ENCODE data around the gene YEATS2. TPM values are rescaled to one million over a fixed set of nuclear protein-coding genes. Genes with fewer than 3 reads are reported as not detected.

Gene YEATS2
- total and polyA plus RNA-seq, 2 of the 4 experiments (the other 2 are of a cell fraction), result 30.1 to 43.0 TPM

DNA sequence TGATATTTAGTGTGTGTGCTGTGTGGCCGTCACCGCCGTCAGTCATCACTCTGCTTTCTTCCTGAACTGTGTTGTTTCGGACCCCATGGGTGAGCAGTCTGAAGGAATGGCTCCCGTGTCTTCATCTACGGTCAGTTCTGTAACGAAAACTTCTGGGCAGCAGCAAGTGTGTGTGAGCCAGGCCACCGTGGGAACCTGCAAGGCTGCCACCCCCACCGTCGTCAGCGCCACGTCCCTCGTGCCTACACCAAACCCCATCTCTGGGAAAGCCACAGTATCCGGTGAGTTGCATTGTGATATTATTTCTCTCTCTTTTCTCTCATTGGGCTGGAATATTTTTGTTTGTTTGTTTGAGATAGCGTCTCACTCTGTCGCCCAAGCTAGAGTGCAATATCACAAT, 93.1 kb downstream of the YEATS2 start:
- H3K14ac ChIP-seq (replicated peaks; ENCODE audit: low read depth, low read length), result no peak overlapping the region
- H4K20me1 ChIP-seq (ENCODE audit: insufficient read depth, low read length), result no peaks in the 10 kb centered on the region
- no peaks in the 10 kb centered on the region for H3K27me3 ChIP-seq (ENCODE audit: control insufficient read depth, insufficient read depth, low read length)
- peaks cover 21 to 23% of the 10 kb centered on the region in 2 experiments for H3K79me1 ChIP-seq (ENCODE audit: low read depth in 1 of 2, low read length in 2 of 2)
- H3K18ac ChIP-seq (ENCODE audit: low read depth, low read length), result no peak overlapping the region
- ATAC-seq (ENCODE audit: low read depth) (no peak), DNase-seq (no peak)
- no peak overlapping the region for H2BK120ac ChIP-seq (ENCODE audit: low read depth, low read length)
- no peak overlapping the region for H4K8ac ChIP-seq (ENCODE audit: low read depth in 2 of 2, low read length in 2 of 2)
- no peak overlapping the region for H2AK9ac ChIP-seq (replicated peaks; ENCODE audit: low read depth, low read length, poor library complexity)
- H4K91ac ChIP-seq (ENCODE audit: insufficient read depth, low read depth, low read length), result no peak overlapping the region
- BruUV-seq (replicated peaks), result no TSS peak
- ChIA-PET POLR2A (ENCODE audit: unreplicated experiment) (no interaction called here), CTCF (no interaction called here)
- no peaks in the 10 kb centered on the region for H3K9me3 ChIP-seq (ENCODE audit: control insufficient read depth, insufficient read depth, low read length)
- H3K4ac ChIP-seq (ENCODE audit: low read depth, low read length), result no peak overlapping the region
- H3K36me3 ChIP-seq (ENCODE audit: control insufficient read depth, insufficient read depth, low read length), result peaks cover 46% of the 10 kb centered on the region
- no peak overlapping the region for H2BK20ac ChIP-seq (ENCODE audit: low read depth, low read length)
- no peaks in the 10 kb centered on the region for H3K9me1 ChIP-seq (ENCODE audit: insufficient read depth, low read length)
- no peak overlapping the region for H3K9ac ChIP-seq (ENCODE audit: low read depth, low read length)
- TF ChIP-seq RFX5 (IDR thresholded peaks at IDR 0.05; ENCODE audit: low read depth, low read length), result no peak
- no peak for TF ChIP-seq BHLHE40 (IDR thresholded peaks at IDR 0.05; ENCODE audit: low read depth, low read length)
- no peak for TF ChIP-seq NFE2L2 (IDR thresholded peaks at IDR 0.05; ENCODE audit: low read depth, low read length)
- TF ChIP-seq MAZ (IDR thresholded peaks at IDR 0.05; ENCODE audit: borderline replicate concordance, low read depth, low read length), result no peak
- TF ChIP-seq, protein P1, sequence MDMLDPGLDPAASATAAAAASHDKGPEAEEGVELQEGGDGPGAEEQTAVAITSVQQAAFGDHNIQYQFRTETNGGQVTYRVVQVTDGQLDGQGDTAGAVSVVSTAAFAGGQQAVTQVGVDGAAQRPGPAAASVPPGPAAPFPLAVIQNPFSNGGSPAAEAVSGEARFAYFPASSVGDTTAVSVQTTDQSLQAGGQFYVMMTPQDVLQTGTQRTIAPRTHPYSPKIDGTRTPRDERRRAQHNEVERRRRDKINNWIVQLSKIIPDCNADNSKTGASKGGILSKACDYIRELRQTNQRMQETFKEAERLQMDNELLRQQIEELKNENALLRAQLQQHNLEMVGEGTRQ (IDR thresholded peaks at IDR 0.05; ENCODE audit: low read depth, low read length), result no peak
- no peak for TF ChIP-seq RCOR1 (IDR thresholded peaks at IDR 0.05; ENCODE audit: insufficient replicate concordance, low read length)
- no peak for TF ChIP-seq CHD1 (IDR thresholded peaks at IDR 0.05; ENCODE audit: low read depth, low read length)
- no peak for TF ChIP-seq MAFK (IDR thresholded peaks at IDR 0.05; ENCODE audit: low read depth, low read length)
- TF ChIP-seq, protein P2, sequence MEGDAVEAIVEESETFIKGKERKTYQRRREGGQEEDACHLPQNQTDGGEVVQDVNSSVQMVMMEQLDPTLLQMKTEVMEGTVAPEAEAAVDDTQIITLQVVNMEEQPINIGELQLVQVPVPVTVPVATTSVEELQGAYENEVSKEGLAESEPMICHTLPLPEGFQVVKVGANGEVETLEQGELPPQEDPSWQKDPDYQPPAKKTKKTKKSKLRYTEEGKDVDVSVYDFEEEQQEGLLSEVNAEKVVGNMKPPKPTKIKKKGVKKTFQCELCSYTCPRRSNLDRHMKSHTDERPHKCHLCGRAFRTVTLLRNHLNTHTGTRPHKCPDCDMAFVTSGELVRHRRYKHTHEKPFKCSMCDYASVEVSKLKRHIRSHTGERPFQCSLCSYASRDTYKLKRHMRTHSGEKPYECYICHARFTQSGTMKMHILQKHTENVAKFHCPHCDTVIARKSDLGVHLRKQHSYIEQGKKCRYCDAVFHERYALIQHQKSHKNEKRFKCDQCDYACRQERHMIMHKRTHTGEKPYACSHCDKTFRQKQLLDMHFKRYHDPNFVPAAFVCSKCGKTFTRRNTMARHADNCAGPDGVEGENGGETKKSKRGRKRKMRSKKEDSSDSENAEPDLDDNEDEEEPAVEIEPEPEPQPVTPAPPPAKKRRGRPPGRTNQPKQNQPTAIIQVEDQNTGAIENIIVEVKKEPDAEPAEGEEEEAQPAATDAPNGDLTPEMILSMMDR (conservative IDR thresholded peaks at IDR 0.05; ENCODE audit: low read depth, low read length), result no peak
- TF ChIP-seq FOS (IDR thresholded peaks at IDR 0.05; ENCODE audit: low read depth, low read length), result no peak
- TF ChIP-seq CEBPB (IDR thresholded peaks at IDR 0.05; ENCODE audit: low read depth, low read length), result no peak
- TF ChIP-seq RAD21 (IDR thresholded peaks at IDR 0.05; ENCODE audit: low read length), result no peak
- TF ChIP-seq, protein P3, sequence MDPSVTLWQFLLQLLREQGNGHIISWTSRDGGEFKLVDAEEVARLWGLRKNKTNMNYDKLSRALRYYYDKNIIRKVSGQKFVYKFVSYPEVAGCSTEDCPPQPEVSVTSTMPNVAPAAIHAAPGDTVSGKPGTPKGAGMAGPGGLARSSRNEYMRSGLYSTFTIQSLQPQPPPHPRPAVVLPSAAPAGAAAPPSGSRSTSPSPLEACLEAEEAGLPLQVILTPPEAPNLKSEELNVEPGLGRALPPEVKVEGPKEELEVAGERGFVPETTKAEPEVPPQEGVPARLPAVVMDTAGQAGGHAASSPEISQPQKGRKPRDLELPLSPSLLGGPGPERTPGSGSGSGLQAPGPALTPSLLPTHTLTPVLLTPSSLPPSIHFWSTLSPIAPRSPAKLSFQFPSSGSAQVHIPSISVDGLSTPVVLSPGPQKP (IDR thresholded peaks at IDR 0.05; ENCODE audit: borderline replicate concordance, low read depth, low read length), result no peak
- TF ChIP-seq POLR2A (IDR thresholded peaks at IDR 0.05; ENCODE audit: low read depth, low read length), result no peak
- TF ChIP-seq MXI1 (IDR thresholded peaks at IDR 0.05; ENCODE audit: borderline replicate concordance, low read depth, low read length), result no peak
- no peak overlapping the region for H3K4me3 ChIP-seq (ENCODE audit: insufficient read depth, low read depth, low read length)
- dilution Hi-C loops (cut with HindIII; ENCODE audit: low sequenced_read_pairs, unreplicated experiment) (no loop called here), intact Hi-C loops (cut with micrococcal nuclease) (no loop called here), in situ Hi-C loops (cut with MboI; ENCODE audit: low sequenced_read_pairs) (no loop called here)
- no peak overlapping the region for H2AK5ac ChIP-seq (ENCODE audit: low read depth, low read length)
- H3K56ac ChIP-seq (ENCODE audit: extremely low read depth, insufficient read depth, low read length), result no peak overlapping the region
- H3K4me1 ChIP-seq (ENCODE audit: control insufficient read depth, insufficient read depth, low read length), result no peaks in the 10 kb centered on the region
- H2BK5ac ChIP-seq (ENCODE audit: low read depth, low read length, poor library complexity, severe bottlenecking), result no peak overlapping the region
- no peak overlapping the region for H3K4me2 ChIP-seq (ENCODE audit: low read depth, low read length)
- H3K23ac ChIP-seq (ENCODE audit: low read depth, low read length), result no peak overlapping the region
- no peak overlapping the region for H2BK15ac ChIP-seq (ENCODE audit: low read depth, low read length)
- no peak overlapping the region for H2AFZ ChIP-seq (replicated peaks; ENCODE audit: low read length, poor library complexity)
- no peak overlapping the region for H4K5ac ChIP-seq (ENCODE audit: low read depth, low read length)
- H3K27ac ChIP-seq (ENCODE audit: insufficient read depth, low read length), result no peak overlapping the region
- WGBS, 2 experiments (ENCODE audit: extremely low coverage in 2 of 2, insufficient read length in 1 of 2), result 90% methylated on average over 4 of the region's 16 CpGs; no CpG with 5 or more reads in 1 of the 2 experiments

All from IMR-90 (cell line).